Sigmoid colon (tissue), 4 donors: ENCODE measurements around the gene SCAMP1.

Source experiments
- EP300 ChIP-seq, 4 donors: sonication (generic); formaldehyde crosslinking; IDR thresholded peaks; one replicate each; pipeline ENCODE4 v1.6.1; 2017; ENCODE audit warnings: antibody characterized with exemption in 4 of 4
- POLR2A ChIP-seq, 2 donors: fragments of 450-650 bp; IDR thresholded peaks; one replicate each; pipeline ENCODE4 v1.6.1; 2016; ENCODE audit warnings: antibody characterized with exemption in 2 of 2, mild to moderate bottlenecking in 2 of 2, moderate library complexity in 2 of 2
- TF ChIP-seq, protein P1 (sequence below), 4 experiments: fragments of 450-650 bp in 3 of 4; fragments of 200-600 bp in 1 of 4; IDR thresholded peaks; one replicate each; pipeline ENCODE4 v1.5.1; 2016 to 2019; ENCODE audit warnings: antibody characterized with exemption in 4 of 4, mild to moderate bottlenecking in 3 of 4, moderate library complexity in 2 of 4

- TF ChIP-seq, protein P1, sequence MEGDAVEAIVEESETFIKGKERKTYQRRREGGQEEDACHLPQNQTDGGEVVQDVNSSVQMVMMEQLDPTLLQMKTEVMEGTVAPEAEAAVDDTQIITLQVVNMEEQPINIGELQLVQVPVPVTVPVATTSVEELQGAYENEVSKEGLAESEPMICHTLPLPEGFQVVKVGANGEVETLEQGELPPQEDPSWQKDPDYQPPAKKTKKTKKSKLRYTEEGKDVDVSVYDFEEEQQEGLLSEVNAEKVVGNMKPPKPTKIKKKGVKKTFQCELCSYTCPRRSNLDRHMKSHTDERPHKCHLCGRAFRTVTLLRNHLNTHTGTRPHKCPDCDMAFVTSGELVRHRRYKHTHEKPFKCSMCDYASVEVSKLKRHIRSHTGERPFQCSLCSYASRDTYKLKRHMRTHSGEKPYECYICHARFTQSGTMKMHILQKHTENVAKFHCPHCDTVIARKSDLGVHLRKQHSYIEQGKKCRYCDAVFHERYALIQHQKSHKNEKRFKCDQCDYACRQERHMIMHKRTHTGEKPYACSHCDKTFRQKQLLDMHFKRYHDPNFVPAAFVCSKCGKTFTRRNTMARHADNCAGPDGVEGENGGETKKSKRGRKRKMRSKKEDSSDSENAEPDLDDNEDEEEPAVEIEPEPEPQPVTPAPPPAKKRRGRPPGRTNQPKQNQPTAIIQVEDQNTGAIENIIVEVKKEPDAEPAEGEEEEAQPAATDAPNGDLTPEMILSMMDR (IDR thresholded peaks at IDR 0.05): no peak
- TF ChIP-seq EP300 (IDR thresholded peaks at IDR 0.05): no peak
- no peak for TF ChIP-seq POLR2A (IDR thresholded peaks at IDR 0.05)
Observed at GRCh38 chr5:78496373-78496772, 136.0 kb downstream of the SCAMP1 start.
